SK-N-MC (cell line): ENCODE results near the gene IGF2BP2.

ENCODE experiments used
- EZH2 ChIP-seq: fragments of 200-600 bp; sonication (generic); IDR thresholded peaks from one replicate; pipeline ENCODE4 v1.6.1; 2017; ENCODE audit warnings: antibody characterized with exemption
- FOXP2 ChIP-seq: optimal IDR thresholded peaks from 2 replicates; pipeline ENCODE3; 2011; ENCODE audit warnings: mild to moderate bottlenecking, moderate library complexity; ENCODE audit not compliant: insufficient read depth; ENCODE audit errors: extremely low read length, control extremely low read depth
- POLR2AphosphoS5 ChIP-seq: IDR thresholded peaks from 2 replicates; pipeline ENCODE4 v1.6.1; 2012; ENCODE audit warnings: mild to moderate bottlenecking, low read depth, low read length, borderline replicate concordance

DNA sequence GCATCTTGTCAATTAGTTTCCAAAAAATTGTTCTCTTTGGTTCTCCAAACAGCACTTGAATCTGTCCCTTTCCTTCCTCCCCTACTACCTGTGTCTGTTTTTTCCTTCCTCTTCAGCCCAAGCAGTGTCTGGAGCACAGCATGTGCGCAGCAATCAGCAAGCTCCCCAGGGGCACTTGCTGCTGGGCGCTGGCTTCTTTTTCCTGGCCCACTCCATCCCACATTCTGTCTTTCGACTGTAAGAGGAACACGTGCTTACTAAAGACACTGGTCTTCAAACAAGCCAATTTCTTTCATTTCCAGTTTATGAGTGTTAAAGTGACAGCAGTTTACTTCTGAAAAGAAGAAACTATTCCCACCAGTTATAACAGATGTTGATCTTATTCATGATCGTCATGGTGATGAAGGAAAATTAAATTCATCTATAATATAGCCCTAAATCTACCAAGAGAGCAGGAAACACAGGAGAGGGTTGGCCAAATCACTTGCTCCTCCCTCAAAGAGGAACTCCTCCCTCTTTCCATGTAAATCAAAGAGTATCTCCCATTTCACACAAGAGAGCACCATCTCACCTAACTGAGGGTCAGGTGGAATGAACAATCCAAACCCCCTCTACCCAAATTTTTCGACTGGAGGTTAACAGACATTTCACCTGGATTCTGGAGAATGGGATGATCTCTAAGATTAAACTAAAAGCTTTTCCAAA lies 115.4 kb downstream of the IGF2BP2 start:
- TF ChIP-seq EZH2: no peak
- no peak for TF ChIP-seq POLR2AphosphoS5
- TF ChIP-seq FOXP2: no peak
